Measurements from ENCODE around the gene CASTOR2.

- no peak for TF ChIP-seq CTCF (IDR thresholded peaks at IDR 0.05)
- no peak for TF ChIP-seq ZFX (IDR thresholded peaks at IDR 0.05; ENCODE audit: borderline replicate concordance)
Observed at GRCh38 chr7:75024922-75025321, 60.4 kb downstream of the CASTOR2 start.
